ENCODE measurements around the gene ITPRIPL2.

The ITPRIPL2 gene

GRCh38 chr16:19123535-19124178, 9.9 kb downstream of the ITPRIPL2 start:
- no peak for DNase-seq

GRCh38 chr16:19126300-19126699, 12.5 kb downstream of the ITPRIPL2 start:
- no peak for DNase-seq

- no peak for DNase-seq
These were observed 13.4 kb downstream of the ITPRIPL2 start for GRCh38 chr16:19127205-19127604.

GRCh38 chr16:19127674-19128131, 13.9 kb downstream of the ITPRIPL2 start:
- DNase-seq: no peak

GRCh38 chr16:19128454-19129200, 14.9 kb downstream of the ITPRIPL2 start:
- DNase-seq: no peak

- DNase-seq: no peak
These were observed 16.6 kb downstream of the ITPRIPL2 start for GRCh38 chr16:19130385-19130784.

- no peak for DNase-seq
These were observed 17.4 kb downstream of the ITPRIPL2 start for GRCh38 chr16:19130852-19131824.

- DNase-seq: no peak
These were observed 18.1 kb downstream of the ITPRIPL2 start for GRCh38 chr16:19131825-19132218.

- no peak for DNase-seq
These were observed 18.5 kb downstream of the ITPRIPL2 start for GRCh38 chr16:19132255-19132654.

- DNase-seq: no peak
These were observed 19.1 kb downstream of the ITPRIPL2 start for GRCh38 chr16:19132898-19133297.

- no peak for DNase-seq
These were observed 19.8 kb downstream of the ITPRIPL2 start for GRCh38 chr16:19133600-19133999.

GRCh38 chr16:19135201-19135842, 21.6 kb downstream of the ITPRIPL2 start:
- DNase-seq: no peak

GRCh38 chr16:19135896-19136438, 22.2 kb downstream of the ITPRIPL2 start:
- DNase-seq: peak; percentile 23

- DNase-seq: no peak
These were observed 22.9 kb downstream of the ITPRIPL2 start for GRCh38 chr16:19136549-19137196.

GRCh38 chr16:19137201-19138128, 23.7 kb downstream of the ITPRIPL2 start:
- no peak for DNase-seq

GRCh38 chr16:19138601-19139000, 24.8 kb downstream of the ITPRIPL2 start:
- peak; percentile 20 for DNase-seq

GRCh38 chr16:19139436-19140091, 25.8 kb downstream of the ITPRIPL2 start:
- DNase-seq: no peak

GRCh38 chr16:19140396-19140795, 26.6 kb downstream of the ITPRIPL2 start:
- DNase-seq: no peak

GRCh38 chr16:19142939-19143598, 29.3 kb downstream of the ITPRIPL2 start:
- DNase-seq: no peak

- DNase-seq: no peak
These were observed 29.8 kb downstream of the ITPRIPL2 start for GRCh38 chr16:19143599-19143956.
